Natural killer cell (primary cell): ENCODE data around the gene NFX1. TPM values are rescaled to one million over a fixed set of nuclear protein-coding genes. Genes with fewer than 3 reads are reported as not detected.
A peak's percentile ranks its signal among the peaks of the same experiment; 100 is the strongest.

Source experiments
- ATAC-seq, 3 donors: fragments of 150-1000 bp in 2 of 3; fragments of 200-7000 bp in 1 of 3; cut with Tn5 transposase; 1 replicate in 1 of 3; 2 replicates in 2 of 3; pipeline ENCODE4 v1.10.0; 2021; ENCODE audit warnings: mild to moderate bottlenecking in 2 of 3, moderate library complexity in 2 of 3
- DNase-seq, 2 donors: peaks; one replicate each; pipeline versions ENCODE4 v3.0.0 to v3.0.0-alpha.2; 2013 to 2021; ENCODE audit warnings: mixed read lengths in 1 of 2
- H3K27ac ChIP-seq: one replicate; pipeline ENCODE4 v1.5.1; 2013; ENCODE audit warnings: mild to moderate bottlenecking, low read length
- H3K27me3 ChIP-seq: one replicate; pipeline ENCODE4 v1.6.1; 2013; ENCODE audit warnings: low read length; ENCODE audit not compliant: control insufficient read depth, insufficient read depth
- H3K36me3 ChIP-seq: one replicate; pipeline ENCODE4 v1.6.1; 2013; ENCODE audit warnings: low read length; ENCODE audit not compliant: control insufficient read depth, insufficient read depth
- H3K4me1 ChIP-seq: one replicate; pipeline ENCODE4 v1.6.1; 2013; ENCODE audit warnings: low read length; ENCODE audit not compliant: control insufficient read depth, insufficient read depth
- H3K4me3 ChIP-seq: one replicate; pipeline ENCODE4 v1.5.1; 2013; ENCODE audit warnings: low read length
- H3K9me3 ChIP-seq: one replicate; pipeline ENCODE4 v1.6.1; 2013; ENCODE audit warnings: low read length; ENCODE audit not compliant: control insufficient read depth, insufficient read depth
- H3K27ac Mint-ChIP-seq, 2 donors: one replicate each; pipeline ENCODE4 v1.8.0; 2022; ENCODE audit warnings: mild to moderate bottlenecking in 2 of 2, mixed read lengths in 2 of 2, moderate library complexity in 1 of 2
- H3K27me3 Mint-ChIP-seq, 2 donors: one replicate each; pipeline ENCODE4 v1.8.0; 2022; ENCODE audit warnings: low read depth in 2 of 2, mixed read lengths in 2 of 2
- H3K36me3 Mint-ChIP-seq: one replicate; pipeline ENCODE4 v1.8.0; 2022; ENCODE audit warnings: mixed read lengths
- H3K4me1 Mint-ChIP-seq, 2 donors: one replicate each; pipeline ENCODE4 v1.8.0; 2022; ENCODE audit warnings: mixed read lengths in 2 of 2
- H3K4me3 Mint-ChIP-seq: one replicate; pipeline ENCODE4 v1.8.0; 2022; ENCODE audit warnings: mild to moderate bottlenecking, moderate library complexity, mixed read lengths
- H3K9me3 Mint-ChIP-seq, 2 donors: one replicate each; pipeline ENCODE4 v1.8.0; 2022; ENCODE audit warnings: mixed read lengths in 2 of 2
- WGBS: methylation state at CpG from one replicate; pipeline ENCODE4 v1.1.7; 2013; ENCODE audit warnings: missing lambda C conversion rate; ENCODE audit not compliant: insufficient coverage; 5-methylcytosine and 5-hydroxymethylcytosine counted together
- intact Hi-C: fragments of 100-400 bp; cut with micrococcal nuclease; formaldehyde crosslinking; loops from one replicate; pipeline ENCODE4 v1.14.2; 2022
- total RNA-seq, 4 donors: library from RNA; stranded (reverse); fragments of 120-200 nt in 1 of 4; gene quantifications; one replicate each; pipeline versions ENCODE4 v1.2.3 to v1.2.4, GENCODE V29; 2013 to 2022
- TF ChIP-seq, protein P1 (sequence below): fragments of 200-600 bp; IDR thresholded peaks from one replicate; pipeline ENCODE4 v1.8.0; 2022; ENCODE audit warnings: antibody characterized with exemption

NFX1 gene
- total RNA-seq, 3 donors from 2014 or later (not counting 1 experiment from before 2014, with no cell fraction given) = 33.0 to 38.8 (median 38.5) TPM

DNA sequence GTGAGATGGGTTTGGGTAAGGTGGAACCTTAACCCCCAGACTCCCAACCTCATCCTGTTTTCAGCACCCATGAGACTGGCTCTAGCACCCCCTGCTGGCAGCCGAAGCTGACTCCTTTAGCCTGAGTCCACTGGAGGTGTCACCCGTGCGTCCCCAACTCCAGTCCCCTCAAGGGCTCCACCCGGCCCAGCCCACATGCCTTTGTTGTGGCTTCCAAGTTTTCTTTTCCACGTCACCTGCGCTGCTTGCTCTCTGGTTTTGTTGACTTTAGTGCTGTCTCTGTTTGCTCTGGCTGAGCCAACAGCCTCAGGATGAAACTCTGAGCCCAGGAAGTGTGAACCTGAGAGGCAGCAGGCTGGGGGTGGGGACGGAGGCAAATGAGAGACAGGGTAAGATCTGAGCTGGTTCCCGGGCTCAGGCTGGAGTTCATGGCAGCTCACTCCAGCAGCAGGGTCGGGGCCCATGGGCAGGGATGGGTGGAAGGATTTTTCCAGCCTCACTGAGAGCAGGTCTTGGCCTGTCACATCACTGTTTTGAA, 125.3 kb downstream of the NFX1 start:
- peak; percentile 66 to 84 (median 80) for ATAC-seq
- intact Hi-C loops = no loop called here
- H3K27me3 ChIP-seq = no peaks in the 10 kb centered on the region
- H3K4me1 Mint-ChIP-seq = peaks cover 0 to 15% of the 10 kb centered on the region in 2 donors
- no peaks in the 10 kb centered on the region for H3K36me3 ChIP-seq
- H3K4me1 ChIP-seq = peaks cover 31% of the 10 kb centered on the region
- no peaks in the 10 kb centered on the region for H3K9me3 ChIP-seq
- no peaks in the 10 kb centered on the region for H3K36me3 Mint-ChIP-seq
- peak overlapping the region in 1 of 2 donors; percentile 17 for H3K27ac Mint-ChIP-seq
- H3K27ac ChIP-seq = no peak overlapping the region
- 37% methylated on average over 9 of the region's 9 CpGs for whole genome bisulfite sequencing
- H3K9me3 Mint-ChIP-seq = no peaks in the 10 kb centered on the region
- H3K27me3 Mint-ChIP-seq = peaks cover 0 to 6% of the 10 kb centered on the region in 2 donors
- H3K4me3 Mint-ChIP-seq = no peak overlapping the region
- H3K4me3 ChIP-seq = no peak overlapping the region
- peak; percentile 51 to 96 for DNase-seq
- TF ChIP-seq, protein P1, sequence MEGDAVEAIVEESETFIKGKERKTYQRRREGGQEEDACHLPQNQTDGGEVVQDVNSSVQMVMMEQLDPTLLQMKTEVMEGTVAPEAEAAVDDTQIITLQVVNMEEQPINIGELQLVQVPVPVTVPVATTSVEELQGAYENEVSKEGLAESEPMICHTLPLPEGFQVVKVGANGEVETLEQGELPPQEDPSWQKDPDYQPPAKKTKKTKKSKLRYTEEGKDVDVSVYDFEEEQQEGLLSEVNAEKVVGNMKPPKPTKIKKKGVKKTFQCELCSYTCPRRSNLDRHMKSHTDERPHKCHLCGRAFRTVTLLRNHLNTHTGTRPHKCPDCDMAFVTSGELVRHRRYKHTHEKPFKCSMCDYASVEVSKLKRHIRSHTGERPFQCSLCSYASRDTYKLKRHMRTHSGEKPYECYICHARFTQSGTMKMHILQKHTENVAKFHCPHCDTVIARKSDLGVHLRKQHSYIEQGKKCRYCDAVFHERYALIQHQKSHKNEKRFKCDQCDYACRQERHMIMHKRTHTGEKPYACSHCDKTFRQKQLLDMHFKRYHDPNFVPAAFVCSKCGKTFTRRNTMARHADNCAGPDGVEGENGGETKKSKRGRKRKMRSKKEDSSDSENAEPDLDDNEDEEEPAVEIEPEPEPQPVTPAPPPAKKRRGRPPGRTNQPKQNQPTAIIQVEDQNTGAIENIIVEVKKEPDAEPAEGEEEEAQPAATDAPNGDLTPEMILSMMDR = peak; percentile 58

GRCh38 chr9:33416996-33417395, 126.7 kb downstream of the NFX1 start:
- WGBS = 25% methylated on average over 5 of the region's 5 CpGs
- ATAC-seq (no peak), DNase-seq (peak in 1 of 2 donors; percentile 54)
- no peaks in the 10 kb centered on the region for H3K9me3 ChIP-seq
- H3K27ac ChIP-seq = no peak overlapping the region
- H3K4me1 ChIP-seq = peaks cover 31% of the 10 kb centered on the region
- H3K9me3 Mint-ChIP-seq = no peaks in the 10 kb centered on the region
- peaks cover 0 to 15% of the 10 kb centered on the region in 2 donors for H3K4me1 Mint-ChIP-seq
- TF ChIP-seq, protein P1 = no peak
- H3K4me3 Mint-ChIP-seq = no peak overlapping the region
- intact Hi-C loops = no loop called here
- H3K36me3 ChIP-seq = no peaks in the 10 kb centered on the region
- H3K36me3 Mint-ChIP-seq = no peaks in the 10 kb centered on the region
- H3K27ac Mint-ChIP-seq = no peak overlapping the region
- no peak overlapping the region for H3K4me3 ChIP-seq
- H3K27me3 Mint-ChIP-seq = peaks cover 0 to 6% of the 10 kb centered on the region in 2 donors
- H3K27me3 ChIP-seq = no peaks in the 10 kb centered on the region

DNA sequence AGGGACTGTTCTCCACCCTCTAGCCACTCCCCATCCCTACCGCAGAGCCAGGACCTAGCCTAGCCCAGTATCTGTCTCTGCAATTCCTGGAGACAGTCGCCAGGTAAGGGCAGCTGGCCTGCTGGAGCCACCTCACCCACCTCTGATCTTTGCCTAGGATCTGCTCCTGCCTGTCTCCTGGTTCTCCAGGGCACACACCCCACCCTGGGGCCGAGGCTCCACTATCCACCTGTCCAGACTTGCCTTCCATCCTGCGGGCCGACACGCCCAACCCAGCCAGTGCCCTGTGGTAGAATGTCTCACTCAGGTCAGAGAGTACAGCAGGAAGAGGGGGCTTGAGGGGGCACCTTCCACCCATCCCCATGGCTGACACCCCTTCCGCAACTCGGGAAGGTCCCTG, 127.8 kb downstream of the NFX1 start:
- Histone ChIP-seq H3K27me3 (no peaks in the 10 kb centered on the region), H3K9me3 (no peaks in the 10 kb centered on the region), H3K4me3 (no peak overlapping the region), H3K27ac (no peak overlapping the region), H3K4me1 (peaks cover 31% of the 10 kb centered on the region), H3K36me3 (no peaks in the 10 kb centered on the region)
- WGBS = 96% methylated on average over 6 of the region's 8 CpGs
- DNase-seq = no peak
- TF ChIP-seq, protein P1 = no peak
- ATAC-seq = no peak
- Mint-ChIP-seq H3K9me3 (no peaks in the 10 kb centered on the region), H3K4me3 (no peak overlapping the region), H3K36me3 (no peaks in the 10 kb centered on the region), H3K27me3 (peaks cover 0 to 6% of the 10 kb centered on the region in 2 donors), H3K27ac (no peak overlapping the region), H3K4me1 (peaks cover 0 to 15% of the 10 kb centered on the region in 2 donors)
- intact Hi-C loops = no loop called here
